SK-N-SH (cell line): Measurements from ENCODE around the gene HIVEP2. TPM values are rescaled to one million over a fixed set of nuclear protein-coding genes. Genes with fewer than 3 reads are reported as not detected.

Experiments
- CTCF ChIA-PET: fragments of 300-600, 350-600 bp; formaldehyde crosslinking; extraction: SDS; loops from one replicate; lab custom pipeline; 2021; lab: Yijun Ruan, JAX
- POLR2A ChIA-PET: fragments of 350-600 bp; sonication (Branson Sonifier 250); formaldehyde crosslinking; extraction: SDS; loops from one replicate; lab custom pipeline; 2020; ENCODE audit warnings: antibody characterized with exemption, inconsistent platforms; lab: Yijun Ruan, JAX
- DNase-seq: peaks from one replicate; pipeline ENCODE4 v3.0.0; 2012
- H2AFZ ChIP-seq: fragments of 200-600 bp; sonication (generic); 2 replicates; pipeline ENCODE4 v1.8.1; 2016; ENCODE audit warnings: antibody characterized with exemption, mild to moderate bottlenecking, low read depth
- H3F3A ChIP-seq: fragments of 200-600 bp; sonication (generic); replicated peaks from 2 replicates; pipeline ENCODE3; 2016; ENCODE audit warnings: antibody characterized with exemption, mild to moderate bottlenecking; ENCODE audit not compliant: insufficient read depth
- H3K27ac ChIP-seq, 2 experiments: fragments of 200-500 bp in 1 of 2; fragments of 200-600 bp in 1 of 2; sonication (Bioruptor generic) in 1 of 2; sonication (generic), shearing (Covaris generic) in 1 of 2; 2 replicates each; pipeline versions ENCODE4 v1.5.1 to v1.6.1; 2014 to 2016; ENCODE audit warnings: low read depth in 2 of 2, inconsistent platforms in 1 of 2, low read length in 1 of 2, mild to moderate bottlenecking in 1 of 2, mixed read lengths in 1 of 2
- H3K27me3 ChIP-seq: fragments of 200-600 bp; sonication (generic), shearing (Covaris generic); 2 replicates; pipeline ENCODE4 v1.6.1; 2016; ENCODE audit warnings: mixed run types; ENCODE audit not compliant: insufficient read depth
- H3K36me3 ChIP-seq, 2 experiments: fragments of 200-500 bp in 1 of 2; fragments of 200-600 bp in 1 of 2; sonication (Bioruptor generic) in 1 of 2; sonication (generic) in 1 of 2; replicated peaks in 1 of 2; 2 replicates each; pipeline versions ENCODE3 to v1.5.1; 2014 to 2016; ENCODE audit warnings: low read length in 1 of 2, mild to moderate bottlenecking in 1 of 2; ENCODE audit not compliant: insufficient read depth in 2 of 2, control insufficient read depth in 1 of 2
- H3K4me1 ChIP-seq, 2 experiments: fragments of 200-500 bp in 1 of 2; fragments of 200-600 bp in 1 of 2; sonication (Bioruptor generic) in 1 of 2; sonication (generic), shearing (Covaris generic) in 1 of 2; 2 replicates each; pipeline versions ENCODE4 v1.5.1 to v1.6.1; 2014 to 2016; ENCODE audit warnings: low read depth in 1 of 2, low read length in 1 of 2, mixed run types in 1 of 2; ENCODE audit not compliant: insufficient read depth in 2 of 2, control insufficient read depth in 1 of 2
- H3K4me2 ChIP-seq: fragments of 200-600 bp; sonication (generic), shearing (Covaris generic); 2 replicates; pipeline ENCODE4 v1.6.1; 2017; ENCODE audit warnings: mixed run types
- H3K4me3 ChIP-seq, 2 experiments: fragments of 200-500 bp in 1 of 2; fragments of 200-600 bp in 1 of 2; sonication (Bioruptor generic) in 1 of 2; sonication (generic), shearing (Covaris generic) in 1 of 2; 2 replicates each; pipeline versions ENCODE4 v1.5.1 to v1.8.1; 2014 to 2016; ENCODE audit warnings: low read depth in 2 of 2, inconsistent platforms in 1 of 2, low read length in 1 of 2, mild to moderate bottlenecking in 1 of 2, mixed read lengths in 1 of 2, moderate library complexity in 1 of 2
- H3K79me2 ChIP-seq: fragments of 200-600 bp; sonication (generic); 2 replicates; pipeline ENCODE4 v1.8.1; 2017; ENCODE audit warnings: mild to moderate bottlenecking; ENCODE audit not compliant: insufficient read depth
- H3K9ac ChIP-seq: fragments of 200-600 bp; sonication (generic); 2 replicates; pipeline ENCODE4 v1.6.1; 2017; ENCODE audit warnings: mixed run types
- H3K9me2 ChIP-seq: fragments of 200-600 bp; sonication (generic); 2 replicates; pipeline ENCODE4 v1.6.1; 2017; ENCODE audit warnings: mixed run types
- H3K9me3 ChIP-seq: fragments of 200-600 bp; sonication (generic); 2 replicates; pipeline ENCODE4 v1.6.1; 2017; ENCODE audit warnings: mixed run types, mild to moderate bottlenecking, moderate library complexity
- H4K20me1 ChIP-seq: fragments of 200-600 bp; sonication (generic); 2 replicates; pipeline ENCODE4 v1.6.1; 2017; ENCODE audit warnings: mild to moderate bottlenecking, mixed run types; ENCODE audit not compliant: insufficient read depth
- CHD2 ChIP-seq: fragments of 150-350 bp; IDR thresholded peaks from 2 replicates; pipeline ENCODE4 v1.6.1; 2018; ENCODE audit warnings: low read length; ENCODE audit not compliant: partially characterized antibody
- CTCF ChIP-seq: fragments of 200-600 bp; sonication (generic); IDR thresholded peaks from 2 replicates; pipeline ENCODE4 v1.6.1; 2017; ENCODE audit warnings: antibody characterized with exemption, mild to moderate bottlenecking, moderate library complexity
- EP300 ChIP-seq, 2 experiments: IDR thresholded peaks; 2 replicates each; pipeline versions ENCODE4 v1.4.0 to v1.6.1; 2012; ENCODE audit warnings: borderline replicate concordance in 1 of 2, low read depth in 1 of 2, low read length in 1 of 2
- EZH2phosphoT487 ChIP-seq: fragments of 200-600 bp; sonication (generic); IDR thresholded peaks from 2 replicates; pipeline ENCODE4 v1.6.1; 2017; ENCODE audit warnings: low read depth, mixed run types, mild to moderate bottlenecking, antibody characterized with exemption, moderate library complexity, borderline replicate concordance
- FOXM1 ChIP-seq: IDR thresholded peaks from 2 replicates; pipeline ENCODE4 v1.4.0; 2012; ENCODE audit warnings: low read depth, mild to moderate bottlenecking
- IRF3 ChIP-seq: fragments of 150-350 bp; IDR thresholded peaks from 2 replicates; pipeline ENCODE4 v1.6.1; 2016; ENCODE audit warnings: mild to moderate bottlenecking, low read depth, low read length
- MEF2A ChIP-seq: IDR thresholded peaks from 2 replicates; pipeline ENCODE4 v1.4.0; 2012; ENCODE audit warnings: low read depth, borderline replicate concordance
- PBX3 ChIP-seq: IDR thresholded peaks from 2 replicates; pipeline ENCODE4; 2012
- POLR2AphosphoS5 ChIP-seq: IDR thresholded peaks from 2 replicates; pipeline ENCODE4 v1.6.1; 2012; ENCODE audit warnings: low read depth, low read length
- USF2 ChIP-seq: fragments of 150-350 bp; IDR thresholded peaks from 2 replicates; pipeline ENCODE4 v1.6.1; 2017; ENCODE audit warnings: antibody characterized with exemption, low read length, low read depth, borderline replicate concordance
- YY1 ChIP-seq: IDR thresholded peaks from 2 replicates; pipeline ENCODE4 v1.4.0; 2012; ENCODE audit warnings: low read depth, mild to moderate bottlenecking
- WGBS: methylation state at CpG from one replicate; pipeline ENCODE4 v1.1.6; 2017; ENCODE audit warnings: low lambda C conversion rate; 5-methylcytosine and 5-hydroxymethylcytosine counted together
- polyA plus RNA-seq, 3 experiments: library from polyadenylated mRNA; depleted of rRNA; stranded (reverse); fragments of >200 nt; gene quantifications; 2 replicates each; pipeline ENCODE4 v1.2.3, GENCODE V29; 2012

The HIVEP2 gene
- polyA plus RNA-seq, 1 of the 3 experiments (the other 2 are of a cell fraction), result 2.5 TPM

GRCh38 chr6:142738731-142739130 lies 206.2 kb downstream of the HIVEP2 start (continued):
- TF ChIP-seq EP300 (IDR thresholded peaks at IDR 0.05; ENCODE audit: borderline replicate concordance in 1 of 2, low read depth in 1 of 2, low read length in 1 of 2) (no peak), USF2 (no peak), YY1 (no peak), CTCF (no peak)
- TF ChIP-seq, all 33 proteins: peak for 0

- WGBS, result 86% methylated on average over 4 of the region's 4 CpGs
- Histone ChIP-seq H3K4me1 (peaks cover 0 to 8% of the 10 kb centered on the region in 2 experiments; a peak in 1 of 4 replicates), H3K9me3 (no peaks in the 10 kb centered on the region), H3F3A (peaks cover 9% of the 10 kb centered on the region), H3K4me3 (no peak overlapping the region), H3K27ac (no peak overlapping the region), H3K4me2 (no peak overlapping the region), H4K20me1 (no peaks in the 10 kb centered on the region), H3K27me3 (no peaks in the 10 kb centered on the region), H3K9ac (no peak overlapping the region), H3K9me2 (no peaks in the 10 kb centered on the region)
- POLR2A ChIA-PET, result no interaction called here
- DNase-seq, result no peak
- TF ChIP-seq EZH2phosphoT487 (no peak), MEF2A (no peak), IRF3 (no peak), FOXM1 (no peak), PBX3 (no peak), USF2 (no peak), CHD2 (no peak), POLR2AphosphoS5 (no peak)
- TF ChIP-seq, all 33 proteins: peak for 0
- H2AFZ ChIP-seq, result no peak overlapping the region
- CTCF ChIA-PET, result interaction anchor here (1.3 kb wide), 1 partner anchor 14 kb away, joined by 3 read pairs; no protein-coding TSS in a partner anchor
- H3K36me3 ChIP-seq, result no peaks in the 10 kb centered on the region
- H3K79me2 ChIP-seq, result no peaks in the 10 kb centered on the region
These were observed 207.0 kb downstream of the HIVEP2 start for GRCh38 chr6:142738035-142738396.
